Natural killer cell treated with Interleukin-12 subunit alpha and Interleukin-12 subunit beta and Interleukin-15 and Interleukin-18, amount 100 ng/mL, for 72 hours (primary cell): Measurements from ENCODE around the gene RERE. TPM values are rescaled to one million over a fixed set of nuclear protein-coding genes. Genes with fewer than 3 reads are reported as not detected.

Experiments used
- ATAC-seq, 2 donors: fragments of 150-1000 bp; cut with Tn5 transposase in 1 of 2; sonication (Bioruptor Pico), chemical (Tn5 transposase) in 1 of 2; 2 replicates each; pipeline ENCODE4 v1.10.0; 2021
- DNase-seq: peaks from one replicate; pipeline ENCODE4 v3.0.0; 2022; ENCODE audit warnings: low spot score
- H3K27ac Mint-ChIP-seq, 2 donors: 1 replicate in 1 of 2; 2 replicates in 1 of 2; pipeline ENCODE4 v1.8.0; 2022; ENCODE audit warnings: mixed read lengths in 2 of 2, mild to moderate bottlenecking in 1 of 2, moderate library complexity in 1 of 2
- H3K27me3 Mint-ChIP-seq, 2 donors: 1 replicate in 1 of 2; 2 replicates in 1 of 2; pipeline ENCODE4 v1.8.0; 2022; ENCODE audit warnings: mixed read lengths in 2 of 2
- H3K36me3 Mint-ChIP-seq: one replicate; pipeline ENCODE4 v1.8.0; 2022; ENCODE audit warnings: mixed read lengths
- H3K4me1 Mint-ChIP-seq, 2 donors: 1 replicate in 1 of 2; 2 replicates in 1 of 2; pipeline ENCODE4 v1.8.0; 2022; ENCODE audit warnings: low read depth in 2 of 2, mixed read lengths in 2 of 2, mild to moderate bottlenecking in 1 of 2
- H3K4me3 Mint-ChIP-seq: one replicate; pipeline ENCODE4 v1.8.0; 2022; ENCODE audit warnings: mixed read lengths
- H3K9me3 Mint-ChIP-seq: 2 replicates; pipeline ENCODE4 v1.8.0; 2022; ENCODE audit warnings: mixed read lengths
- total RNA-seq, 2 donors: library from RNA; stranded (reverse); gene quantifications; one replicate each; pipeline ENCODE4 v1.2.3, GENCODE V29; 2022

The RERE gene
- total RNA-seq, 2 donors from 2014 or later, result 38.2 to 72.4 TPM

GRCh38 chr1:8674481-8674880, 143.0 kb downstream of the RERE start:
- no peaks in the 10 kb centered on the region for H3K9me3 Mint-ChIP-seq

GRCh38 chr1:8671306-8671917, 146.0 kb downstream of the RERE start:
- Mint-ChIP-seq H3K4me3 (no peak overlapping the region), H3K27me3 (no peaks in the 10 kb centered on the region), H3K27ac (no peak overlapping the region), H3K4me1 (peaks cover 22 to 26% of the 10 kb centered on the region in 2 donors), H3K36me3 (no peaks in the 10 kb centered on the region), H3K9me3 (no peaks in the 10 kb centered on the region)
- peak; percentile 67 for DNase-seq
- ATAC-seq, result no peak

More at GRCh38 chr1:8674481-8674880, 143.0 kb downstream of the RERE start:
- Mint-ChIP-seq H3K36me3 (no peaks in the 10 kb centered on the region), H3K4me1 (peaks cover 19 to 23% of the 10 kb centered on the region in 2 donors), H3K4me3 (no peak overlapping the region), H3K27me3 (no peaks in the 10 kb centered on the region), H3K27ac (no peak overlapping the region)
- DNase-seq (no peak), ATAC-seq (no peak)

GRCh38 chr1:8670371-8670818, 147.0 kb downstream of the RERE start:
- Mint-ChIP-seq H3K27me3 (no peaks in the 10 kb centered on the region), H3K4me1 (peaks cover 22 to 26% of the 10 kb centered on the region in 2 donors), H3K9me3 (no peaks in the 10 kb centered on the region), H3K36me3 (no peaks in the 10 kb centered on the region), H3K4me3 (peak overlapping the region; percentile 17), H3K27ac (peak overlapping the region in 1 of 2 donors; percentile 0)
- DNase-seq (no peak), ATAC-seq (no peak)

GRCh38 chr1:8669606-8670335, 147.7 kb downstream of the RERE start:
- Mint-ChIP-seq H3K4me1 (peaks cover 22 to 26% of the 10 kb centered on the region in 2 donors), H3K36me3 (no peaks in the 10 kb centered on the region), H3K27me3 (no peaks in the 10 kb centered on the region), H3K9me3 (no peaks in the 10 kb centered on the region), H3K4me3 (peak overlapping the region; percentile 17), H3K27ac (peak overlapping the region in 1 of 2 donors; percentile 0)
- ATAC-seq (peak in 1 of 2 donors; percentile 74), DNase-seq (no peak)

- peaks cover 22 to 26% of the 10 kb centered on the region in 2 donors for H3K4me1 Mint-ChIP-seq
- H3K4me3 Mint-ChIP-seq, result no peak overlapping the region
- H3K36me3 Mint-ChIP-seq, result no peaks in the 10 kb centered on the region
- DNase-seq, result no peak
- H3K27me3 Mint-ChIP-seq, result no peaks in the 10 kb centered on the region
- H3K27ac Mint-ChIP-seq, result no peak overlapping the region
- no peak for ATAC-seq
- H3K9me3 Mint-ChIP-seq, result no peaks in the 10 kb centered on the region
Measured at GRCh38 chr1:8667869-8668594, 149.4 kb downstream of the RERE start.

GRCh38 chr1:8666389-8667167, 150.9 kb downstream of the RERE start:
- Mint-ChIP-seq H3K36me3 (no peaks in the 10 kb centered on the region), H3K4me1 (peaks cover 25 to 26% of the 10 kb centered on the region in 2 donors), H3K27ac (no peak overlapping the region), H3K9me3 (peaks cover 3% of the 10 kb centered on the region), H3K4me3 (no peak overlapping the region), H3K27me3 (no peaks in the 10 kb centered on the region)
- ATAC-seq, result no peak
- DNase-seq, result no peak

GRCh38 chr1:8665833-8666232, 151.6 kb downstream of the RERE start:
- ATAC-seq (no peak), DNase-seq (no peak)
- Mint-ChIP-seq H3K9me3 (peaks cover 3% of the 10 kb centered on the region), H3K27ac (no peak overlapping the region), H3K36me3 (no peaks in the 10 kb centered on the region), H3K27me3 (no peaks in the 10 kb centered on the region), H3K4me1 (peaks cover 18 to 21% of the 10 kb centered on the region in 2 donors), H3K4me3 (no peak overlapping the region)

- H3K27ac Mint-ChIP-seq, result no peak overlapping the region
- ATAC-seq, result no peak
Measured at GRCh38 chr1:8664887-8665286, 152.6 kb downstream of the RERE start.

GRCh38 chr1:8663915-8664329, 153.5 kb downstream of the RERE start:
- ATAC-seq (peak; percentile 72 to 86), DNase-seq (no peak)
- H3K27ac Mint-ChIP-seq, result no peak overlapping the region
- H3K9me3 Mint-ChIP-seq, result peaks cover 3% of the 10 kb centered on the region
- H3K36me3 Mint-ChIP-seq, result no peaks in the 10 kb centered on the region
- H3K4me1 Mint-ChIP-seq, result peaks cover 7 to 11% of the 10 kb centered on the region in 2 donors
- H3K27me3 Mint-ChIP-seq, result no peaks in the 10 kb centered on the region
- H3K4me3 Mint-ChIP-seq, result no peak overlapping the region

More at GRCh38 chr1:8664887-8665286, 152.6 kb downstream of the RERE start:
- no peak overlapping the region for H3K4me3 Mint-ChIP-seq
- H3K4me1 Mint-ChIP-seq, result peaks cover 9 to 12% of the 10 kb centered on the region in 2 donors
- peaks cover 3% of the 10 kb centered on the region for H3K9me3 Mint-ChIP-seq
- no peak for DNase-seq
- no peaks in the 10 kb centered on the region for H3K27me3 Mint-ChIP-seq
- no peaks in the 10 kb centered on the region for H3K36me3 Mint-ChIP-seq

- ATAC-seq (no peak), DNase-seq (no peak)
- H3K27me3 Mint-ChIP-seq, result no peaks in the 10 kb centered on the region
- no peaks in the 10 kb centered on the region for H3K36me3 Mint-ChIP-seq
- no peak overlapping the region for H3K4me3 Mint-ChIP-seq
- H3K4me1 Mint-ChIP-seq, result peaks cover 5 to 7% of the 10 kb centered on the region in 2 donors
- no peak overlapping the region for H3K27ac Mint-ChIP-seq
- H3K9me3 Mint-ChIP-seq, result peaks cover 3% of the 10 kb centered on the region
Measured at GRCh38 chr1:8663090-8663802, 154.2 kb downstream of the RERE start.

GRCh38 chr1:8662380-8663072, 154.9 kb downstream of the RERE start:
- no peaks in the 10 kb centered on the region for H3K36me3 Mint-ChIP-seq
- no peaks in the 10 kb centered on the region for H3K27me3 Mint-ChIP-seq
- DNase-seq (no peak), ATAC-seq (no peak)
- no peak overlapping the region for H3K27ac Mint-ChIP-seq
- H3K4me1 Mint-ChIP-seq, result peaks cover 7 to 10% of the 10 kb centered on the region in 2 donors
- peaks cover 3% of the 10 kb centered on the region for H3K9me3 Mint-ChIP-seq
- H3K4me3 Mint-ChIP-seq, result no peak overlapping the region
